ENCODE results near the gene ARMH1.

DNA sequence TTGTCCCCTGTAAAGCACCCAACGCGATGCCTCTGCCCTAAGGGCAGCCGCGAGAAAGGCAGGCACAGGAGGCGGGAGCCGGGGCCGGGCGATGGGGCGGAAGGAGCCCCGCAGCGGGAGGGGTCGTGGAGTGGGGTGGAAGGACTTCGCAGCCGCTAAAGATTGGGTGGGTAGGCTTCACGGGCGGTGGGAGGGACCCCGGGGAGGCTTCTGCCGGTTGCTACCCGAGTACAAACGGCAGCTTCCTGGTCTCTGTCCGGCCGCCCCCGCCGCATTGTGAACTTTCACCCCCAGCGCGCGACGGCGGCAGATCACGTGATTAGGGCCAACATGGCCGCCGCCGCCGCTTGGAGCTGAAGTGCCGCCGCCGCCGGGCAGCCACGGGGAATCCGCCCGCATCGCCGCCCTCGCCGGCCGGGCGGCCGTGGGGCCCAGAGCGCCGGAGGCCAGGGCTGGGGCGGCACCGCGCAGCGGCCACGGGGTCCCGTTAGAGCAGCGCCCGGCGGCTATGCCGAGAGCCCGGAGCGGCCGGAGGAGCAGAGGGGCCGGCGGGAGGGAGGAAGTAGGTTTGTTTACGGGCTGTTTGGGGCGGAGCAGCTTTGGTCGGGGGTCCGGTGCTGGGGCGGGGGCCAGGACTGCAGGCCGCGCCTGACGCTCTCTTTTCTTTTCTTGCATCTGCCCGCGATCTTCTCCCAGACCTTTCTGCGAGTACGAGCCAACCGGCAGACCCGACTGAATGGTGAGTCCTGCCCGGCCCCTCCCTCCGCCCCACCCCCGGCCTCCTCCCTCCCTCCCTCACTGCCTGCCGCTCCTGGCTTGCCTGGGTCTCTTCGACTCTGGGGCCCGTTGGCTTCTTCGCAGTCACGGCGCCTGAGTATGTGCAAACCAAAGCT is 42.6 kb upstream of the ARMH1 start:
- TF ChIP-seq ZNF114 (tag by site-specific recombination; IDR thresholded peaks at IDR 0.05) (no peak), ZNF658 (tag by site-specific recombination; IDR thresholded peaks at IDR 0.05) (no peak), ZNF239 (tag by site-specific recombination; IDR thresholded peaks at IDR 0.05) (no peak), ZNF121 (tag by site-specific recombination; IDR thresholded peaks at IDR 0.05) (no peak), OSR2 (tag by site-specific recombination; IDR thresholded peaks at IDR 0.05) (0 out of 2 replicates have a peak, but pooled peaks have one; percentile 20), KLF1 (tag by site-specific recombination; IDR thresholded peaks at IDR 0.05) (peak; percentile 36), ZNF248 (tag by site-specific recombination; IDR thresholded peaks at IDR 0.05) (no peak), KLF7 (tag by site-specific recombination; IDR thresholded peaks at IDR 0.05; ENCODE audit: borderline replicate concordance) (peak; percentile 45; the same call in 1 of the 2 replicates)
- TF ChIP-seq, protein P1, sequence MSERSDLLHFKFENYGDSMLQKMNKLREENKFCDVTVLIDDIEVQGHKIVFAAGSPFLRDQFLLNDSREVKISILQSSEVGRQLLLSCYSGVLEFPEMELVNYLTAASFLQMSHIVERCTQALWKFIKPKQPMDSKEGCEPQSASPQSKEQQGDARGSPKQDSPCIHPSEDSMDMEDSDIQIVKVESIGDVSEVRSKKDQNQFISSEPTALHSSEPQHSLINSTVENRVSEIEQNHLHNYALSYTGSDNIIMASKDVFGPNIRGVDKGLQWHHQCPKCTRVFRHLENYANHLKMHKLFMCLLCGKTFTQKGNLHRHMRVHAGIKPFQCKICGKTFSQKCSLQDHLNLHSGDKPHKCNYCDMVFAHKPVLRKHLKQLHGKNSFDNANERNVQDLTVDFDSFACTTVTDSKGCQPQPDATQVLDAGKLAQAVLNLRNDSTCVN (tag by site-specific recombination; optimal IDR thresholded peaks at IDR 0.05) = peak; percentile 76
- TF ChIP-seq, protein P2, sequence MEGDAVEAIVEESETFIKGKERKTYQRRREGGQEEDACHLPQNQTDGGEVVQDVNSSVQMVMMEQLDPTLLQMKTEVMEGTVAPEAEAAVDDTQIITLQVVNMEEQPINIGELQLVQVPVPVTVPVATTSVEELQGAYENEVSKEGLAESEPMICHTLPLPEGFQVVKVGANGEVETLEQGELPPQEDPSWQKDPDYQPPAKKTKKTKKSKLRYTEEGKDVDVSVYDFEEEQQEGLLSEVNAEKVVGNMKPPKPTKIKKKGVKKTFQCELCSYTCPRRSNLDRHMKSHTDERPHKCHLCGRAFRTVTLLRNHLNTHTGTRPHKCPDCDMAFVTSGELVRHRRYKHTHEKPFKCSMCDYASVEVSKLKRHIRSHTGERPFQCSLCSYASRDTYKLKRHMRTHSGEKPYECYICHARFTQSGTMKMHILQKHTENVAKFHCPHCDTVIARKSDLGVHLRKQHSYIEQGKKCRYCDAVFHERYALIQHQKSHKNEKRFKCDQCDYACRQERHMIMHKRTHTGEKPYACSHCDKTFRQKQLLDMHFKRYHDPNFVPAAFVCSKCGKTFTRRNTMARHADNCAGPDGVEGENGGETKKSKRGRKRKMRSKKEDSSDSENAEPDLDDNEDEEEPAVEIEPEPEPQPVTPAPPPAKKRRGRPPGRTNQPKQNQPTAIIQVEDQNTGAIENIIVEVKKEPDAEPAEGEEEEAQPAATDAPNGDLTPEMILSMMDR (tag by site-specific recombination; IDR thresholded peaks at IDR 0.05) = no peak
- TF ChIP-seq, protein P3, sequence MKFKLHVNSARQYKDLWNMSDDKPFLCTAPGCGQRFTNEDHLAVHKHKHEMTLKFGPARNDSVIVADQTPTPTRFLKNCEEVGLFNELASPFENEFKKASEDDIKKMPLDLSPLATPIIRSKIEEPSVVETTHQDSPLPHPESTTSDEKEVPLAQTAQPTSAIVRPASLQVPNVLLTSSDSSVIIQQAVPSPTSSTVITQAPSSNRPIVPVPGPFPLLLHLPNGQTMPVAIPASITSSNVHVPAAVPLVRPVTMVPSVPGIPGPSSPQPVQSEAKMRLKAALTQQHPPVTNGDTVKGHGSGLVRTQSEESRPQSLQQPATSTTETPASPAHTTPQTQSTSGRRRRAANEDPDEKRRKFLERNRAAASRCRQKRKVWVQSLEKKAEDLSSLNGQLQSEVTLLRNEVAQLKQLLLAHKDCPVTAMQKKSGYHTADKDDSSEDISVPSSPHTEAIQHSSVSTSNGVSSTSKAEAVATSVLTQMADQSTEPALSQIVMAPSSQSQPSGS (tag by site-specific recombination; IDR thresholded peaks at IDR 0.05; ENCODE audit: low read depth) = no peak
- TF ChIP-seq, protein P4, sequence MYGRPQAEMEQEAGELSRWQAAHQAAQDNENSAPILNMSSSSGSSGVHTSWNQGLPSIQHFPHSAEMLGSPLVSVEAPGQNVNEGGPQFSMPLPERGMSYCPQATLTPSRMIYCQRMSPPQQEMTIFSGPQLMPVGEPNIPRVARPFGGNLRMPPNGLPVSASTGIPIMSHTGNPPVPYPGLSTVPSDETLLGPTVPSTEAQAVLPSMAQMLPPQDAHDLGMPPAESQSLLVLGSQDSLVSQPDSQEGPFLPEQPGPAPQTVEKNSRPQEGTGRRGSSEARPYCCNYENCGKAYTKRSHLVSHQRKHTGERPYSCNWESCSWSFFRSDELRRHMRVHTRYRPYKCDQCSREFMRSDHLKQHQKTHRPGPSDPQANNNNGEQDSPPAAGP (tag by site-specific recombination; IDR thresholded peaks at IDR 0.05) = 0 out of 2 replicates have a peak, but pooled peaks have one; percentile 47

Measured in HEK293 (cell line).